Measurements from ENCODE around the gene ACSL3.

The ACSL3 gene

DNA sequence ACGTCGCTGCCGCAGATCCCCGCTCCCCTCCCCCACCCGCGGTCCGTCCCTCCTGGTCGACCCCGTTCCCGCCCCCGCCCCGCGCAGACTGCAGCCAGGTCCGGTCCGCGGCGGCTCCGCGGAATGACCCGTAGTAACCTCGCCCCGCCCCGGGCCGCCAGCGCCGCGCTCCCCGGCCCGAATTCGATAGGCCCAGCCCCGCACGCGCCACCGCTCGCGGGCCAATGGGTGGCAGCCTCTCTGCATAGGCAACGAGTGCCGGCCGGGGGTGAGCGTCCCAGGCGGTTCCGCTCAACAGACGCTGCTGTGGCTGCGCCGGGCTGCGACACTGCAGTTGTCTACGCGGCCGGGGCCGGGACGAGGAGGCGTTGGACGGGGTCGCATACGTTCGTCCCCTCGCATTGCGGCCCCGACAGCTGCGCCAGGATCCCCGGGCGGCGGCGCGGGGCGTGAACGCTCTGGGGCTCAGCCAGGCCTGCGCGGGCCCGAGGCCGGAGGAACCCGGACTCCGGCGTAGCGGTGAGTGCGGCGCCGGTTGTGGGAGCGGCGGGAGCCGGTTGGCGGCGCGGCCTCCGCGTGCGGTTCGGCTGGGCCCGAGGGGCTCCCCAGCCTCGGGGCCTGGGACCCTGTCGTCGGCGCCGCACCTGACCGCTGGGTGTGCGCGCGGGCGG is at the start of gene ACSL3:
Gene ACSL3 (plus strand): TSS at position 297 of the 671 bp plus-strand sequence. CDS start 47,737 bp downstream, outside the sequence.
- Mint-ChIP-seq H3K4me1 (ENCODE audit: low read depth) (peaks cover 7% of the 10 kb centered on the region), H3K27me3 (no peaks in the 10 kb centered on the region), H3K27ac (peak within 1 kb of the TSS; percentile 86), H3K4me3 (peak within 1 kb of the TSS; percentile 78), H3K36me3 (no peaks in the 10 kb centered on the region), H3K9me3 (ENCODE audit: low read depth) (no peaks in the 10 kb centered on the region)

DNA sequence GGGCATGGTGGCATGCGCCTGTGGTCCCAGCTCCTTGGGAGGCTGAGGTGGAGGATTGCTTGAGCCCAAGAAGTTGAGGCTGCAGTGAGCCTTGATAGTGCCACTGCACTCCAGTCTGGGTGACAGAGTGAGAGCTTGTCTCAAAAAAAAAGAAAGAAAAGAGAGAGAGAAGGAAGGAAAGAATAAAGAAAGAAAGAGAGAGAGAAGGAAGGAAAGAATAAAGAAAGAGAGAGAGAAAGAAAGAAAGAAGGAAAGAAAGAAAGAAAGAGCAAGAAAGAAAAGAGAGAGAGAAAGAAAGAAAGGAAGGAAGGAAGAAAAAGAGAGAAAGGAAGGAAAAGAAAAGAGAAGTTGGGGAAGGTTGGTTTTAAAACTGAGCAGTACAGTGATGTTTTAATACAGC is 49.0 kb upstream of the ACSL3 start:
- no peaks in the 10 kb centered on the region for H3K27me3 Mint-ChIP-seq
- H3K9me3 Mint-ChIP-seq (ENCODE audit: low read depth) = no peaks in the 10 kb centered on the region
- no peaks in the 10 kb centered on the region for H3K4me1 Mint-ChIP-seq (ENCODE audit: low read depth)
- no peak overlapping the region for H3K27ac Mint-ChIP-seq
- no peaks in the 10 kb centered on the region for H3K36me3 Mint-ChIP-seq
- H3K4me3 Mint-ChIP-seq = no peak overlapping the region

DNA sequence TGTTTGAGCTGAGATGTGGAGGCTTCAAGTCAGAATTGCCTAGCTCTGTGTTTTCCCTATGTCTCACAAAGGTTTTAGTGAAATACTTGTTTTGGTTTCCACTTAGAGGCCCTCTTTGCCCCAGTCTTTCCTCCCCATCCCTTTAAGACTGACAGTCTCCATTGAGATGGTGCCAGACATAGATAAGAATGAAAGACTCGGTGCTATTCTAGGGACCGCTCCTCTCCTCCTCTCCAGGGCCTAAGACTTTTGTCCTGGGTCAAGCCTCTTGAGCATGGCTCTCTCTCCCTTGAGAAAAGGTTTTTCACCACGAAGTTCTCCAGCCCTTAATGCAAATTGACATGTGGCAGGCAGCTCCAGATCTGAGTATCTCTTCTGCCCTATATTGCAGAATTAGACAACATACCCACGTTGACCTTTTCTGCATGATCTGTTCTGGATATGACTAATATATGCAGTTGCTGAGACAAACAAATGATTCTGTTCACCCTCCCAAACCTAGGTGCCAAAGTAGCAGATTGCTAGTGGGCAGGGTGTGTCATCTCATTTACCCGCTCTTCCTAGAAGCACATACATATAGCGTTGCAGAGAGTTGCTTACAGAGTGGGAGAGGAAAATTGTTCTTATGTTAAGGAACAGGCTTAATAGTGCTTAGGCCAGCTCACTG is 47.5 kb upstream of the ACSL3 start:
- Mint-ChIP-seq H3K4me1 (ENCODE audit: low read depth) (no peaks in the 10 kb centered on the region), H3K27ac (peak overlapping the region; percentile 36), H3K4me3 (no peak overlapping the region), H3K27me3 (no peaks in the 10 kb centered on the region), H3K36me3 (no peaks in the 10 kb centered on the region), H3K9me3 (ENCODE audit: low read depth) (no peaks in the 10 kb centered on the region)

DNA sequence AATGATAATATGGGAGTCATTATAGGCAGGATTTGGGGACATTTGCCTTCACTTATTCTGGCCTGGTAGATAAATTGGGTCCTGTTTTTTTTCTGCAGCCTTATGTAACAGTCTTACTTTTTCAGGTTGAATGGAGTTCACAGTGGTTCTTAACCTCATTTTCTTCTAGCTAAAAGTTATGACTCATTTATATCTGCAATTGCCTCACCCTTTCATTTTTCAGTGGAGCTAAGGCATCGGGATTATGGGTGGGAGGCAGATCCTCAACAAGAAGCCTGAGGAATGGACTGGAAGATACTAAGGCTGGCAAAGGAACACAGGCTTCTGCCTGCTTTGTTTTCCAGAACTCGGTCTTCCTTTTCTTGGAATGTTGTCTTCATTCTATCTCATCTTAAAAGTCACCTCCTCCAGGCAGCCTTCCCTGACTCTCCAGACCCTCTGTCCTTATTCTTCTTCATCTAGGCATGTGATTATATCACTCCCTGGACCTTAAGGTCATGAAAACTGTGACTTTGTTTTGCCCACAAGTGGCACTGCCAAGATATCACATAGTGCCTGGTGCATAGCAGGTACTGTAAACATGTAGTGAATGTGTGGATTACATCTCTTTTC is 41.0 kb upstream of the ACSL3 start:
- no peaks in the 10 kb centered on the region for H3K4me1 Mint-ChIP-seq (ENCODE audit: low read depth)
- H3K27me3 Mint-ChIP-seq = no peaks in the 10 kb centered on the region
- H3K9me3 Mint-ChIP-seq (ENCODE audit: low read depth) = no peaks in the 10 kb centered on the region
- no peak overlapping the region for H3K27ac Mint-ChIP-seq
- H3K4me3 Mint-ChIP-seq = no peak overlapping the region
- no peaks in the 10 kb centered on the region for H3K36me3 Mint-ChIP-seq

DNA sequence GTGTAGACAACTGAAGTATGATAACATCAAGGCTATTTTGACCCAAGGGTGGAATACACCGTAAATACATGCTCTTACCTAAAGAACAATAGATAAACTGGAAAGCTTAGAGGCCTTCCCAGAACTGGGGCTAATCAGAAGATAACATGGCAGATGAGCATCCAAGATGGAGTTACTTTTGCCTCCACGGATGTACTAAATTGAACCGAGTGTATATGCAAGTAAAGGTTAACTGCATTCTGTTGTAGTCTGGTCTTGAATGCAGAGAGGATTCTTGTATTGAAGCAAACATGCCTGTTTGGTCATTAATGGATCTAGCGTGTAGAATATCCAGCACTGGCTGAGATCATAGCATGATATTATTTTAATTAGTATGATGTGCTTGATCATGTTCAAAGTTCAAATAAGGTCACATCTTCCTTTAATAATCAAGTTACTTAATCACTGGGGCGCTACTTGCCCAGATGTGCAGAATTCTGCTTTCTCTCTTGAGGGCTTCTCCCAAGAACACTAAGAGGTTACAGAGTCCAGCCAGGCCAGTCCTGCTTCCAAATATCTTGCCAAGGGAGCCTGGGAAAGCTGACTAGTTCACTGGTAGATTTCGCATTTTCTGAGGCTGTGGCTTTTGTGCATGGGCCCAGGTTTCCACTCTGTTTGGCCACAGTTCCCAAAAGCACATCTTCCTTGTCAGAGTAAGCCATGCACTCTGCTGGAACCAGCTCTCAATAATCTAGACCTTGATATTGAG is 37.5 kb upstream of the ACSL3 start:
- peaks cover 2% of the 10 kb centered on the region for H3K27me3 Mint-ChIP-seq

DNA sequence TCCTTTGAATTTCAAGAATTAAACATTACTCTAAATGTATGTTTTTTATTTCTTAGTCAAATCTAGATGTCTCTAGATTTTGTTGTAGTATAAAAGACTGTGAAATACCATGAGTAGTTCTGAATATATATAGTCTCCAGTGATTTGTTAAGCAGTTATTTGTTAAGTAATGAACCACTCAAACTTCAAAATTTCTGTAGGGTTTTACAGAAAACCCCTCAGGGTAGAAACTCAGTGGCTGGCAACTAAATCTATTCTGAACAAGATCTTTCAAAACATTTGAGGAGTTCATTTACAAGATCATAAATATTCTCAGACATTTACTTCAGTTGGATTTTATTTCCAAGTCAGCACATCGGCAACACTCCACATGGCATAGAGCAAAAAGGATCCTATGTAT is 35.8 kb upstream of the ACSL3 start:
- Mint-ChIP-seq H3K36me3 (no peaks in the 10 kb centered on the region), H3K4me3 (no peak overlapping the region), H3K27me3 (peaks cover 2% of the 10 kb centered on the region)

More for the DNA sequence above, 37.5 kb upstream of the ACSL3 start:
- no peaks in the 10 kb centered on the region for H3K4me1 Mint-ChIP-seq (ENCODE audit: low read depth)
- no peak overlapping the region for H3K4me3 Mint-ChIP-seq
- H3K9me3 Mint-ChIP-seq (ENCODE audit: low read depth) = no peaks in the 10 kb centered on the region
- H3K36me3 Mint-ChIP-seq = no peaks in the 10 kb centered on the region
- H3K27ac Mint-ChIP-seq = no peak overlapping the region

DNA sequence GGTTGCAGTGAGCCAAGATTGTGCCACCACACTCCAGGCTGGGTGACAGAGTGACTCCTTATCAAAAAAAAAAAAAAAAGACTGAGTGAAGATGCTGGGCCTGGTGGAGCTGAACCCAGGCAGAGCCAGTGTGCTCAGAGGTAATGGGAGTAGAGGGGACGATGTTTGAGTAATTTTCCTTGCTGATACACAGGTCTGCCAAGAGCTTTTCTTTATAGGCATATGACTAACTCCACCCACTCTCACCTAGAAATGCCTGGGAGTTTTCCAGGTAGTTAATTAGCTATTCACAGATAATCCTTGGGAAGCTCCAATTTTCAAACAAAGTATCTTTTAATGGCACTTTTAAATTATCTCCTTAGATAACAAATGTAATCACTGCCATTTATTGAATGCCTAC is 33.4 kb upstream of the ACSL3 start:
- H3K27ac Mint-ChIP-seq = no peak overlapping the region
- no peaks in the 10 kb centered on the region for H3K4me1 Mint-ChIP-seq (ENCODE audit: low read depth)
- no peaks in the 10 kb centered on the region for H3K36me3 Mint-ChIP-seq
- H3K9me3 Mint-ChIP-seq (ENCODE audit: low read depth) = no peaks in the 10 kb centered on the region
- no peak overlapping the region for H3K4me3 Mint-ChIP-seq
- peaks cover 2% of the 10 kb centered on the region for H3K27me3 Mint-ChIP-seq

More for the DNA sequence above, 35.8 kb upstream of the ACSL3 start:
- Mint-ChIP-seq H3K27ac (no peak overlapping the region), H3K9me3 (ENCODE audit: low read depth) (no peaks in the 10 kb centered on the region), H3K4me1 (ENCODE audit: low read depth) (no peaks in the 10 kb centered on the region)

DNA sequence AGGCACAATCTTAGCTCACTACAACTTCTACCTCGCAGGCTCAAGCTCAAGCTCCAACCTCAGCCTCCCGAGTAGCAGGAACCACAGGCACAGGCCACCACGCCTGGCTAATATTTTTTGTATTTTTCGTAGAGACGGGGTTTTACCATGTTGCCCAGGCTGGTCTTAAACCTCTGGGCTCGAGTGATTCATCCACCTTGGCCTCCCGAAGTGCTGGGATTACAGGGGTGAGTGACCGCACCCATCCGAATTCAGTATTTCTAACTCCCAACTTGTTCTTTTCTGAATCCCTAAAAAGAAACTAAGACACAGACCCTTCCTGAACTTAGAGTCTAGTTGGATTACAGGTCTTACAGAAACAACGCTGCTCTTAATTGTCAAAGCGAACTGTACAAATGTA is 32.3 kb upstream of the ACSL3 start:
- Mint-ChIP-seq H3K27ac (no peak overlapping the region), H3K4me1 (ENCODE audit: low read depth) (no peaks in the 10 kb centered on the region), H3K27me3 (peaks cover 2% of the 10 kb centered on the region), H3K36me3 (no peaks in the 10 kb centered on the region), H3K9me3 (ENCODE audit: low read depth) (no peaks in the 10 kb centered on the region), H3K4me3 (no peak overlapping the region)

DNA sequence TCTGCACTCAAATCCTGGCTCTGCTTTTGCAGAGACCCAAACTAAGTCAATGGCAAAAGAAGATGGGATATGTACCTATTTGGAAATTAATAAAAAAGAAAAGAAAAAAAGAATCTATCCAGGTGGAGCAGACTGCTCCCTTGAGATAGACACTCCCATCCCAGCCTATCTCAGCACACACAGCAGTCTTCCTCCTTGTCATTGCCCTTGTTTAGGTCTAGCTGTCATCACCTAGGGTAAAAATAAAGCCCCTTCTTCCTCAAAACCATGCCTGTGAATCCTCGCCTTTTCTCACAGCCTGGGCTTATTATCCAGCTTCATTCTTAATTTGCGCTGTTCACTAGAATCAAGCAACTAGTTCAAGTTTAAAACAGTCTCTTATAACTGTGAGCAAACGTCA is 30.7 kb upstream of the ACSL3 start:
- no peaks in the 10 kb centered on the region for H3K4me1 Mint-ChIP-seq (ENCODE audit: low read depth)
- no peak overlapping the region for H3K4me3 Mint-ChIP-seq
- H3K27me3 Mint-ChIP-seq = peaks cover 2% of the 10 kb centered on the region
- H3K9me3 Mint-ChIP-seq (ENCODE audit: low read depth) = no peaks in the 10 kb centered on the region
- H3K27ac Mint-ChIP-seq = no peak overlapping the region
- no peaks in the 10 kb centered on the region for H3K36me3 Mint-ChIP-seq

DNA sequence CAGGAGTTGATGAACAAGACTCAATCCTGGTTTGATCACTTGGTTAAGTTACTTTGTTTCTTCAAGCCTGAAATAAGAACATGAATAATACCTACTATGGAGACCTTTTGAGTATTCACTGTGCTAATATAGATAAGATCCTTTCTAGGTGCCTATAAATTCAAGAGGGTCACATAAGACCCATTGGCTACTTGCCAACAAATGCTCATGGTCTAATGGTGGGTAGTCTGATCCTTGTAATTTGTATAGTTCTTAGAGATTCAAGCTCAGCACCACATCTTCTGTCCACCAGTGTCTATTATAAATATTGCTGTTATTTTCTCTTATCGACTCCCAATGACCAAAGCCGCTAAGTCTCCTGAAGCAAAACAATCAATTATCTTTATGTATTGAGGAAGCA is 27.4 kb upstream of the ACSL3 start:
- H3K4me3 Mint-ChIP-seq = no peak overlapping the region
- no peaks in the 10 kb centered on the region for H3K4me1 Mint-ChIP-seq (ENCODE audit: low read depth)
- H3K27me3 Mint-ChIP-seq = peaks cover 6% of the 10 kb centered on the region
- H3K9me3 Mint-ChIP-seq (ENCODE audit: low read depth) = no peaks in the 10 kb centered on the region
- no peaks in the 10 kb centered on the region for H3K36me3 Mint-ChIP-seq
- H3K27ac Mint-ChIP-seq = no peak overlapping the region

DNA sequence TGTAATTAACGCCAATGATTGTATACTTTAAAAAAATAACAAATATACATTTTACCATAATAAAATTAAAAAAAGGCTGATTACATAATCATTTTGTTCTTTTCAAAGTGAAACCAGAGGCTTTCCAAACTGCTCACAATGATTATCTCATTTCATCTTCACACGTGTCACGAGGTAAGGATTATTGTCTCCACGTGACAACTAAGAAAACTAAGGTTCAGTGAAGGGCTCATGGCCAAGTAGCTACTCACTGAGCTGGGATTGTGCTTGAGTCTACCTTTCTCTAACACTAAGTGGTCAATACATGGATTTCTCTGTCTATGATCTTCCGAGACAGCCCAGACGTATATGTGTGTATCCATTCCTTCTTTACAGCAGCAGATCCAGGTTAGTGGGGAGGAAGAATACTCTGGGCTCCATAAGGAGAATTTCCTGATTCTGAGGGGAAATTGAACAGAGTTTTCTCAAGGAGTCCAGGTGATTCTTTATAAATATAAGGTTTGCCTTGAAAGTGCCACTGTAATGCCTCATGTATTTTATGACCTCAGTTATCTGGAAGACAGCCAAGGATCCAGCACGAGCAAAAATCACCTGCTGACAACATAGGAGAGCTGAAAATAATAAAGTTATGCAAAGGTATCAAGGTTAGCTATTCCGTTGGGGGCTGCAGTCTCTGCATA is 25.6 kb upstream of the ACSL3 start:
- H3K36me3 Mint-ChIP-seq = no peaks in the 10 kb centered on the region
- H3K27ac Mint-ChIP-seq = no peak overlapping the region
- H3K4me1 Mint-ChIP-seq (ENCODE audit: low read depth) = peaks cover 4% of the 10 kb centered on the region
- peaks cover 7% of the 10 kb centered on the region for H3K27me3 Mint-ChIP-seq
- no peaks in the 10 kb centered on the region for H3K9me3 Mint-ChIP-seq (ENCODE audit: low read depth)
- H3K4me3 Mint-ChIP-seq = no peak overlapping the region

DNA sequence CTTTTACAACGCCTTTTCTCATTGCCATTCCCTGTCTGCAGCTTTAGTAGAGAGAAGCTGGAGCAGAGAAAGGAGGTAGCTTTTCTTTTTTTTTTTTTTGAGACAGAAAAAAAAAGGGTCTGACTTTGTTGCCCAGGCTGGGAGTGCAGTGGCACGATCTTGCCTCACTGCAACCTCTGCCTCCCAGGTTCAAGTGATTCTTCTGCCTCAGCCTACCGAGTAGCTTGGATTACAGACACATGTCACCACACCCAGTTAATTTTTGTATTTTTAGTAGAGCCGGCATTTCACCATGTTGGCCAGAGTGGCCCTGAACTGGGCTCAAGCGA is 25.0 kb upstream of the ACSL3 start:
- H3K4me1 Mint-ChIP-seq (ENCODE audit: low read depth) = peaks cover 7% of the 10 kb centered on the region
- peaks cover 7% of the 10 kb centered on the region for H3K27me3 Mint-ChIP-seq
- H3K9me3 Mint-ChIP-seq (ENCODE audit: low read depth) = no peaks in the 10 kb centered on the region
- no peak overlapping the region for H3K4me3 Mint-ChIP-seq
- no peaks in the 10 kb centered on the region for H3K36me3 Mint-ChIP-seq
- no peak overlapping the region for H3K27ac Mint-ChIP-seq

DNA sequence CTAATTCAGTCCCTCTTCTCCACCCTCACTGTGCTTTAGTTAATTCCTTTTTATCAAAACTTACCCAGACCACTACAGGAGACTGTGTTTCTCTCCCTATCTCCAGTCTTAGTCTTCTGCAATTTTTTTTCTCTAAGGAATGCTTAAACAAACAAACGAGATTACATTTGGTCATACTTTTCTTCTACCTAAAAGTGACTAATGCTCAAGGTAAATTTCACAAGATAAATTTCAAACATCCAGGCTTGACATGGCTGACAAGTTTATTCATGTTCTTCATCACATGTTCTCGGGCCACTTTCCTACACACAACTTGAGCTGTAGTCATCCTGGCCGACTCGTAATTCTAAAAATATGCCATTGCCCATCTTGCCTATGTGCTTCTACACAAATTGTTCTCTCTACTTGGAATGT is 23.2 kb upstream of the ACSL3 start:
- Mint-ChIP-seq H3K27me3 (peaks cover 7% of the 10 kb centered on the region), H3K9me3 (ENCODE audit: low read depth) (no peaks in the 10 kb centered on the region), H3K27ac (no peak overlapping the region), H3K36me3 (no peaks in the 10 kb centered on the region), H3K4me3 (no peak overlapping the region), H3K4me1 (ENCODE audit: low read depth) (peaks cover 16% of the 10 kb centered on the region)

DNA sequence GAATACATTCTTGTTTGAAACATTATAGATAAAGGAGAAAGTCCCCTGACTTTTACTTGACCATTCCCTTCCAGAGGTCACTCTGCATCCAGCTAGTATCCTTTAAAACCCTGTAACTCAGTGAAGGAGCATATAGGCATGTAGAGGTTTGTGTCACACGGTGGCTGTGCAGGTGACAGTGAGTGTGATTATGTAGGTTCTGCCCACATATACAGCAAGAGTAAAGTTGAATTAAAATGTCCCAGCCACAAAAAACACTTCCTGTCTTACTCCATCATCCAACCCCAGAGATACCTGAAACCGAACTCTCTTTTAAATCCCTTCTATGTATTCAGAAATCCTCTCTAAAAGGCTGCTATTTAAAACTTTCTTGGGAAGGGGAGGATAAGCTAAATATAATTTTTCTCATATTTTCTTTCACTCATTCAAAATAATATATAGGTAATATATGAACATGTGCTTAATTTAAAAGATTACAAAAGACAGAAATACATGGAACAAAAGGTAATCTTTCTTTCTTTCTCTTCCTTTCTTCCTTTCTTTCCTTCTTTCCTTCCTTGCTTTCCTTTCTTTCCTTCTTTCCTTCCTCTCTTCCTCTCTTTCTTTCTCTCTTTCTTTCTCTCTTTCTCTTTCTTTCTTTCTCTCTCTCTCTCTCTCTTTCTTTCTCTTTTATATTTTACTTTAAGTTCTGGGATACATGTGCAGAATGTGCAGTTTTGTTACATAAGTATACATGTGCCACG is 20.6 kb upstream of the ACSL3 start:
- Mint-ChIP-seq H3K4me1 (ENCODE audit: low read depth) (peaks cover 16% of the 10 kb centered on the region), H3K36me3 (peaks cover 2% of the 10 kb centered on the region), H3K9me3 (ENCODE audit: low read depth) (no peaks in the 10 kb centered on the region), H3K27me3 (peaks cover 9% of the 10 kb centered on the region), H3K4me3 (no peak overlapping the region), H3K27ac (no peak overlapping the region)
